Body of pancreas (tissue), 4 donors: ENCODE results near the gene ATP7B.

ENCODE experiments used
- POLR2A ChIP-seq, 3 donors: fragments of 450-650 bp; IDR thresholded peaks; one replicate each; pipeline ENCODE4 v1.6.1; 2016; ENCODE audit warnings: antibody characterized with exemption in 3 of 3, mild to moderate bottlenecking in 2 of 3
- TF ChIP-seq, protein P1 (sequence below), 7 experiments: fragments of 450-650 bp in 4 of 7; fragments of 200-600 bp in 3 of 7; sonication (generic) in 3 of 7; IDR thresholded peaks; one replicate each; pipeline ENCODE4 v1.5.1; 2016 to 2019; ENCODE audit warnings: antibody characterized with exemption in 7 of 7

DNA sequence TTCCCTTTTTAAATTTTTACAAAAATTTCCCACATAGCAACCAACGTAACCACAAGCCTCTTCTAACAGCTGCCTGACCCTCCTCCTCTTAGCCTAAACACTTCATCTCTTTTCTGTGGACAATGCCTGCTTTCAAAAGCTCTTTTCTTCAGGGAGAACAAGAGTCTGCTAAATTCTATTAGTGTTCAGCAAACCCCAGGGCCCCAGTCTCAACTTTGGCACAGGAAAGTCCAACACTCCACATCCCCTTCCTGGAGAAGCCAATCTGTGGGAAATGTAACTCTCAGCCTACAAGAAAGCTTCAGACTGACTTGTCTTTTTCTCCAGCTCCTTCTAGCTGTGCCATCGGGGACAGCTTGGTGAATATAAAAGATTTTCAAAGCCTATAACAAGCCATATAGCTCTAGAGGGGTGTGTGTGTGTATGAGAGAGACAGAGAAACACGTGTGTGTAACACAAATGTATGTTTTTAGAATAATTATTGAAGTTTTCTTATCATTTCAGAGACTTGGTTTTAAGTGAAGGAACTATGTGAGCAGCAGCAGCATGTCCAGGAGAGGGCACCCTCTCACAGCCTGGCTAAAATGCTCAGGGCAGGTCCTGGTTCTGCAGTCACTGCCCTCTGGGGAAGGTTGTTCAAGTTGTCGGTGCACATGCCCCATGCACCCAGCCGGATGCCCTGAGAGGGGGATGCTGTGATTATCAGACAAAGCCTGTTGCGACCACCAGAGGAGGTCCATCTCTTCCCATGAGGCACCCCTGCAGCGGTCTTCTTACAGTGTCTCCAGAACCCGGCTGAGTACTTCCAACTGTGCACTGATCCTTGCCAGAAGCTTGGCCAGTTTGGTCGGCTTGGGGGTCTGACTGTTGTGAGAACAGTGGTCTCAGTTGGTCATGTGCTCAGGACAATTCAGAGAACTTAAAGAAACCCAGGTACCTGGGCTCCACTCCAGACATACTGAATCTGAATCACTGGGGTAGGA, 115.1 kb downstream of the ATP7B start:
- TF ChIP-seq, protein P1, sequence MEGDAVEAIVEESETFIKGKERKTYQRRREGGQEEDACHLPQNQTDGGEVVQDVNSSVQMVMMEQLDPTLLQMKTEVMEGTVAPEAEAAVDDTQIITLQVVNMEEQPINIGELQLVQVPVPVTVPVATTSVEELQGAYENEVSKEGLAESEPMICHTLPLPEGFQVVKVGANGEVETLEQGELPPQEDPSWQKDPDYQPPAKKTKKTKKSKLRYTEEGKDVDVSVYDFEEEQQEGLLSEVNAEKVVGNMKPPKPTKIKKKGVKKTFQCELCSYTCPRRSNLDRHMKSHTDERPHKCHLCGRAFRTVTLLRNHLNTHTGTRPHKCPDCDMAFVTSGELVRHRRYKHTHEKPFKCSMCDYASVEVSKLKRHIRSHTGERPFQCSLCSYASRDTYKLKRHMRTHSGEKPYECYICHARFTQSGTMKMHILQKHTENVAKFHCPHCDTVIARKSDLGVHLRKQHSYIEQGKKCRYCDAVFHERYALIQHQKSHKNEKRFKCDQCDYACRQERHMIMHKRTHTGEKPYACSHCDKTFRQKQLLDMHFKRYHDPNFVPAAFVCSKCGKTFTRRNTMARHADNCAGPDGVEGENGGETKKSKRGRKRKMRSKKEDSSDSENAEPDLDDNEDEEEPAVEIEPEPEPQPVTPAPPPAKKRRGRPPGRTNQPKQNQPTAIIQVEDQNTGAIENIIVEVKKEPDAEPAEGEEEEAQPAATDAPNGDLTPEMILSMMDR (IDR thresholded peaks at IDR 0.05): peak; percentile 47 to 77 (median 65)
- TF ChIP-seq POLR2A (IDR thresholded peaks at IDR 0.05): no peak
